Type B pancreatic cell (in vitro differentiated cells): ENCODE measurements around the gene RPL9. TPM values are rescaled to one million over a fixed set of nuclear protein-coding genes. Genes with fewer than 3 reads are reported as not detected.
A peak's percentile ranks its signal among the peaks of the same experiment; 100 is the strongest.

Source experiments
- DNase-seq: peaks from one replicate; pipeline ENCODE4 v3.0.0; 2021; ENCODE audit warnings: mixed read lengths; ENCODE audit not compliant: unreplicated experiment; ENCODE audit errors: extremely low spot score
- H3K27ac Mint-ChIP-seq: 2 replicates; pipeline ENCODE4 v1.8.0; 2021; ENCODE audit warnings: mild to moderate bottlenecking, mixed read lengths
- H3K27me3 Mint-ChIP-seq: 2 replicates; pipeline ENCODE4 v1.8.0; 2021; ENCODE audit warnings: mixed read lengths
- H3K36me3 Mint-ChIP-seq: 2 replicates; pipeline ENCODE4 v1.8.0; 2021; ENCODE audit warnings: mixed read lengths
- H3K4me1 Mint-ChIP-seq: one replicate; pipeline ENCODE4 v1.8.0; 2021; ENCODE audit warnings: mixed read lengths; ENCODE audit not compliant: unreplicated experiment
- H3K4me3 Mint-ChIP-seq: 2 replicates; pipeline ENCODE4 v1.8.0; 2021; ENCODE audit warnings: mild to moderate bottlenecking, mixed read lengths
- H3K9me3 Mint-ChIP-seq: 2 replicates; pipeline ENCODE4 v1.8.0; 2021; ENCODE audit warnings: mixed read lengths
- CTCF ChIP-seq: fragments of 200-600 bp; sonication (generic); conservative IDR thresholded peaks from 2 replicates; pipeline ENCODE4 v1.5.0; 2021; ENCODE audit warnings: antibody characterized with exemption, mild to moderate bottlenecking
- microRNA-seq: library from miRNA; unstranded; fragments of <30 nt; microRNA quantifications from one replicate; pipeline ENCODE4, GENCODE V29; 2020
- total RNA-seq: library from RNA; stranded (reverse); gene quantifications from 2 replicates; pipeline ENCODE4 v1.2.1, GENCODE V29; 2021; ENCODE audit warnings: low replicate concordance

The RPL9 gene
- total RNA-seq, 1 donor from 2014 or later: 1,887 TPM

GRCh38 chr4:39410415-39410814 lies 48.3 kb downstream of the RPL9 start:
- no peaks in the 10 kb centered on the region for H3K27me3 Mint-ChIP-seq
- H3K27ac Mint-ChIP-seq: no peak overlapping the region
- H3K4me1 Mint-ChIP-seq: peaks cover 11% of the 10 kb centered on the region
- no peak for DNase-seq
- H3K9me3 Mint-ChIP-seq: no peaks in the 10 kb centered on the region
- peak; percentile 15 for TF ChIP-seq CTCF
- H3K36me3 Mint-ChIP-seq: no peaks in the 10 kb centered on the region
- H3K4me3 Mint-ChIP-seq: no peak overlapping the region

GRCh38 chr4:39407584-39407885 lies 51.2 kb downstream of the RPL9 start:
- H3K27ac Mint-ChIP-seq: no peak overlapping the region
- TF ChIP-seq CTCF: no peak
- H3K4me3 Mint-ChIP-seq: no peak overlapping the region
- no peaks in the 10 kb centered on the region for H3K9me3 Mint-ChIP-seq
- H3K27me3 Mint-ChIP-seq: no peaks in the 10 kb centered on the region
- no peaks in the 10 kb centered on the region for H3K36me3 Mint-ChIP-seq
- DNase-seq: no peak
- H3K4me1 Mint-ChIP-seq: peaks cover 11% of the 10 kb centered on the region

- no peaks in the 10 kb centered on the region for H3K9me3 Mint-ChIP-seq
Measured at GRCh38 chr4:39406763-39407583, 51.7 kb downstream of the RPL9 start, which contains the start of gene KLB. KLB (plus strand) TSS chr4:39406930; CDS start chr4:39406950, 20 bp downstream.

More at GRCh38 chr4:39406763-39407583, 51.7 kb downstream of the RPL9 start, which contains the start of gene KLB:
- Mint-ChIP-seq H3K4me3 (peak within 1 kb of the TSS; percentile 46), H3K27ac (peak within 1 kb of the TSS; percentile 17), H3K4me1 (peaks cover 11% of the 10 kb centered on the region), H3K27me3 (no peaks in the 10 kb centered on the region), H3K36me3 (no peaks in the 10 kb centered on the region)
- no peak for DNase-seq
- no peak for TF ChIP-seq CTCF

Small RNA genes within 50 kb of the gene (microRNA-seq; reads per million reads assigned to microRNA genes)
- not detected for gene MIR5591

Other genes starting within 250 kb of the RPL9 start
- 42.8 and 53.0 TPM in 2 replicates for gene RFC1, start 92.6 kb downstream of the RPL9 start, total RNA-seq
- 0.43 and 0.62 TPM in 2 replicates for gene KLB, start 52.0 kb downstream of the RPL9 start, total RNA-seq
- gene LIAS, start 134 bp upstream of the RPL9 start, total RNA-seq: 21.0 and 22.0 TPM in 2 replicates
- 124 and 128 TPM in 2 replicates for gene UGDH, start 68.5 kb upstream of the RPL9 start, total RNA-seq
- gene SMIM14, start 179.9 kb upstream of the RPL9 start, total RNA-seq: 32.0 and 32.1 TPM in 2 replicates
- 87.7 and 88.6 TPM in 2 replicates for gene UBE2K, start 239.2 kb upstream of the RPL9 start, total RNA-seq